Activated T-cell treated with anti-CD3 and anti-CD28 coated beads for 1 hour (primary cell): Measurements from ENCODE around the gene FOXP1.
"Not testable (repeated sequence)": the region's sequence is repeated elsewhere in the genome, so short reads cannot be mapped to it uniquely, and the experiment has no call there.

Source experiments
- DNase-seq: peaks from one replicate; pipeline ENCODE4 v3.0.0-alpha.2; 2020; ENCODE audit warnings: low read depth

FOXP1 gene

GRCh38 chr3:71450162-71450561, 133.4 kb downstream of the FOXP1 start:
- no peak for DNase-seq

GRCh38 chr3:71447803-71448202, 135.7 kb downstream of the FOXP1 start:
- DNase-seq: no peak

- no peak for DNase-seq
These were observed 136.3 kb downstream of the FOXP1 start for GRCh38 chr3:71447197-71447596.

GRCh38 chr3:71446734-71447133, 136.8 kb downstream of the FOXP1 start:
- no peak for DNase-seq

GRCh38 chr3:71446260-71446659, 137.3 kb downstream of the FOXP1 start:
- no peak for DNase-seq

GRCh38 chr3:71444861-71445259, 138.7 kb downstream of the FOXP1 start:
- DNase-seq: no peak

GRCh38 chr3:71444028-71444860, 139.3 kb downstream of the FOXP1 start:
- peak; percentile 44 for DNase-seq

- DNase-seq: no peak
These were observed 140.2 kb downstream of the FOXP1 start for GRCh38 chr3:71443332-71443731.

- DNase-seq: no peak
These were observed 140.9 kb downstream of the FOXP1 start for GRCh38 chr3:71442652-71443042.

GRCh38 chr3:71441925-71442651, 141.4 kb downstream of the FOXP1 start:
- no peak for DNase-seq

GRCh38 chr3:71441217-71441924, 142.2 kb downstream of the FOXP1 start:
- no peak for DNase-seq

GRCh38 chr3:71438904-71439303, 144.6 kb downstream of the FOXP1 start:
- DNase-seq: no peak

- DNase-seq: no peak
These were observed 145.3 kb downstream of the FOXP1 start for GRCh38 chr3:71438071-71438685.

GRCh38 chr3:71436337-71436736, 147.2 kb downstream of the FOXP1 start:
- no peak for DNase-seq

- DNase-seq: not testable (repeated sequence)
These were observed 147.7 kb downstream of the FOXP1 start for GRCh38 chr3:71435836-71436235.

GRCh38 chr3:71433631-71434030, 149.9 kb downstream of the FOXP1 start:
- no peak for DNase-seq

GRCh38 chr3:71432044-71432975, 151.2 kb downstream of the FOXP1 start:
- DNase-seq: no peak

- no peak for DNase-seq
These were observed 152.5 kb downstream of the FOXP1 start for GRCh38 chr3:71430941-71431552.

GRCh38 chr3:71429597-71429988, 153.9 kb downstream of the FOXP1 start:
- no peak for DNase-seq

GRCh38 chr3:71428841-71429596, 154.5 kb downstream of the FOXP1 start:
- DNase-seq: no peak
